Glutamatergic neuron (in vitro differentiated cells): Measurements from ENCODE around the gene LRCH3. TPM values are rescaled to one million over a fixed set of nuclear protein-coding genes. Genes with fewer than 3 reads are reported as not detected.

Source experiments
- DNase-seq: peaks from one replicate; pipeline ENCODE4 v3.0.0; 2022
- H3K27ac Mint-ChIP-seq: one replicate; pipeline ENCODE4 v1.8.0; 2020; ENCODE audit warnings: mild to moderate bottlenecking, mixed read lengths, inconsistent platforms; ENCODE audit not compliant: unreplicated experiment
- H3K27me3 Mint-ChIP-seq: one replicate; pipeline ENCODE4 v1.8.0; 2020; ENCODE audit warnings: mild to moderate bottlenecking, moderate library complexity, mixed read lengths, inconsistent platforms; ENCODE audit not compliant: unreplicated experiment
- H3K36me3 Mint-ChIP-seq: one replicate; pipeline ENCODE4 v1.8.0; 2020; ENCODE audit warnings: mild to moderate bottlenecking, mixed read lengths, inconsistent platforms; ENCODE audit not compliant: unreplicated experiment
- H3K4me1 Mint-ChIP-seq: one replicate; pipeline ENCODE4 v1.8.0; 2020; ENCODE audit warnings: mild to moderate bottlenecking, low read depth, mixed read lengths, inconsistent platforms; ENCODE audit not compliant: unreplicated experiment
- H3K4me3 Mint-ChIP-seq: one replicate; pipeline ENCODE4 v1.8.0; 2020; ENCODE audit warnings: mild to moderate bottlenecking, mixed read lengths, inconsistent platforms; ENCODE audit not compliant: unreplicated experiment
- H3K9me3 Mint-ChIP-seq: one replicate; pipeline ENCODE4 v1.8.0; 2020; ENCODE audit warnings: mild to moderate bottlenecking, moderate library complexity, mixed read lengths, inconsistent platforms; ENCODE audit not compliant: unreplicated experiment
- CTCF ChIP-seq: fragments of 200-600 bp; sonication (generic); IDR thresholded peaks from one replicate; pipeline ENCODE4 v1.5.0; 2021; ENCODE audit not compliant: partially characterized antibody, unreplicated experiment
- total RNA-seq: library from RNA; stranded (reverse); fragmentation: NEBNext Ultra II Directional; extraction: Animal tissue kit (Norgen Biotek cat#: 25700); gene quantifications from one replicate; pipeline ENCODE4 v1.2.1, GENCODE V29; 2021; ENCODE audit not compliant: unreplicated experiment

LRCH3 gene
- total RNA-seq, 1 donor from 2014 or later: 79.0 TPM

GRCh38 chr3:197830308-197830966 is 39.4 kb downstream of the LRCH3 start:
- TF ChIP-seq CTCF: no peak
- DNase-seq: no peak
- no peaks in the 10 kb centered on the region for H3K36me3 Mint-ChIP-seq
- H3K4me1 Mint-ChIP-seq: peaks cover 1% of the 10 kb centered on the region
- H3K4me3 Mint-ChIP-seq: no peak overlapping the region
- no peak overlapping the region for H3K27ac Mint-ChIP-seq
- no peaks in the 10 kb centered on the region for H3K9me3 Mint-ChIP-seq
- no peaks in the 10 kb centered on the region for H3K27me3 Mint-ChIP-seq

- Mint-ChIP-seq H3K36me3 (no peaks in the 10 kb centered on the region), H3K27ac (no peak overlapping the region), H3K9me3 (no peaks in the 10 kb centered on the region), H3K27me3 (no peaks in the 10 kb centered on the region), H3K4me3 (no peak overlapping the region), H3K4me1 (peaks cover 4% of the 10 kb centered on the region)
- TF ChIP-seq CTCF: no peak
- no peak for DNase-seq
These were observed 39.9 kb downstream of the LRCH3 start for GRCh38 chr3:197830967-197831313.

GRCh38 chr3:197833930-197834715 is 43.1 kb downstream of the LRCH3 start:
- H3K36me3 Mint-ChIP-seq: no peaks in the 10 kb centered on the region
- H3K27me3 Mint-ChIP-seq: no peaks in the 10 kb centered on the region
- no peak for DNase-seq
- no peaks in the 10 kb centered on the region for H3K9me3 Mint-ChIP-seq
- H3K4me3 Mint-ChIP-seq: no peak overlapping the region
- peaks cover 4% of the 10 kb centered on the region for H3K4me1 Mint-ChIP-seq
- TF ChIP-seq CTCF: no peak
- no peak overlapping the region for H3K27ac Mint-ChIP-seq

GRCh38 chr3:197835509-197835908 is 44.5 kb downstream of the LRCH3 start:
- Mint-ChIP-seq H3K4me3 (no peak overlapping the region), H3K4me1 (peaks cover 4% of the 10 kb centered on the region), H3K27me3 (no peaks in the 10 kb centered on the region), H3K9me3 (no peaks in the 10 kb centered on the region), H3K27ac (no peak overlapping the region), H3K36me3 (no peaks in the 10 kb centered on the region)
- TF ChIP-seq CTCF: no peak
- no peak for DNase-seq

GRCh38 chr3:197836244-197836643 is 45.2 kb downstream of the LRCH3 start:
- Mint-ChIP-seq H3K27ac (no peak overlapping the region), H3K36me3 (no peaks in the 10 kb centered on the region), H3K4me3 (no peak overlapping the region), H3K9me3 (no peaks in the 10 kb centered on the region), H3K4me1 (peaks cover 4% of the 10 kb centered on the region), H3K27me3 (no peaks in the 10 kb centered on the region)
- no peak for DNase-seq
- no peak for TF ChIP-seq CTCF
